Skeletal muscle satellite cell (primary cell): ENCODE measurements around the gene KPNA3.

Experiments
- H3K27me3 ChIP-seq: 2 replicates; pipeline ENCODE4 v1.7.0; 2013; ENCODE audit warnings: low read length; ENCODE audit not compliant: control insufficient read depth, insufficient read depth
- H3K36me3 ChIP-seq: 2 replicates; pipeline ENCODE4 v1.7.0; 2013; ENCODE audit warnings: mild to moderate bottlenecking, control low read depth, low read length; ENCODE audit not compliant: insufficient read depth
- H3K4me1 ChIP-seq: 2 replicates; pipeline ENCODE4 v1.7.0; 2013; ENCODE audit warnings: low read length; ENCODE audit not compliant: control insufficient read depth, insufficient read depth
- H3K4me2 ChIP-seq: 2 replicates; pipeline ENCODE4 v1.7.0; 2013; ENCODE audit warnings: mild to moderate bottlenecking, low read length
- H3K4me3 ChIP-seq: 2 replicates; pipeline ENCODE4 v1.7.0; 2013; ENCODE audit warnings: low read length
- H3K9ac ChIP-seq: 2 replicates; pipeline ENCODE4 v1.7.0; 2013; ENCODE audit warnings: mild to moderate bottlenecking, low read depth, low read length, moderate library complexity
- H3K9me3 ChIP-seq: replicated peaks from 2 replicates; pipeline ENCODE4 v1.7.0; 2013; ENCODE audit warnings: mild to moderate bottlenecking, control low read depth, low read length

The KPNA3 gene

GRCh38 chr13:49667773-49668172 is 124.7 kb downstream of the KPNA3 start:
- peaks cover 19% of the 10 kb centered on the region for H3K36me3 ChIP-seq
- no peak overlapping the region for H3K9ac ChIP-seq

GRCh38 chr13:49664606-49665005 is 127.9 kb downstream of the KPNA3 start:
- Histone ChIP-seq H3K9ac (no peak overlapping the region), H3K27me3 (no peaks in the 10 kb centered on the region), H3K4me3 (no peak overlapping the region), H3K4me2 (no peak overlapping the region), H3K9me3 (no peaks in the 10 kb centered on the region), H3K4me1 (peaks cover 7% of the 10 kb centered on the region), H3K36me3 (peaks cover 34% of the 10 kb centered on the region)

More at GRCh38 chr13:49667773-49668172, 124.7 kb downstream of the KPNA3 start:
- H3K4me3 ChIP-seq = no peak overlapping the region
- peaks cover 10% of the 10 kb centered on the region for H3K4me1 ChIP-seq
- no peaks in the 10 kb centered on the region for H3K9me3 ChIP-seq
- no peak overlapping the region for H3K4me2 ChIP-seq
- no peaks in the 10 kb centered on the region for H3K27me3 ChIP-seq

- no peaks in the 10 kb centered on the region for H3K27me3 ChIP-seq
- no peak overlapping the region for H3K4me2 ChIP-seq
- H3K4me1 ChIP-seq = peaks cover 4% of the 10 kb centered on the region
- no peak overlapping the region for H3K9ac ChIP-seq
- H3K9me3 ChIP-seq = no peaks in the 10 kb centered on the region
- H3K4me3 ChIP-seq = no peak overlapping the region
- peaks cover 18% of the 10 kb centered on the region for H3K36me3 ChIP-seq
These were observed 135.2 kb downstream of the KPNA3 start for GRCh38 chr13:49657241-49657641.

GRCh38 chr13:49655906-49656305 is 136.6 kb downstream of the KPNA3 start:
- peaks cover 4% of the 10 kb centered on the region for H3K4me1 ChIP-seq
- peaks cover 9% of the 10 kb centered on the region for H3K36me3 ChIP-seq
- no peaks in the 10 kb centered on the region for H3K27me3 ChIP-seq
- H3K9me3 ChIP-seq = no peaks in the 10 kb centered on the region
- no peak overlapping the region for H3K9ac ChIP-seq
- no peak overlapping the region for H3K4me3 ChIP-seq
- H3K4me2 ChIP-seq = no peak overlapping the region

- Histone ChIP-seq H3K4me3 (no peak overlapping the region), H3K9ac (no peak overlapping the region), H3K36me3 (peaks cover 3% of the 10 kb centered on the region), H3K4me2 (no peak overlapping the region), H3K4me1 (peaks cover 8% of the 10 kb centered on the region), H3K9me3 (no peaks in the 10 kb centered on the region), H3K27me3 (no peaks in the 10 kb centered on the region)
These were observed 138.5 kb downstream of the KPNA3 start for GRCh38 chr13:49654011-49654410.

GRCh38 chr13:49653478-49653877 is 139.0 kb downstream of the KPNA3 start:
- Histone ChIP-seq H3K4me2 (no peak overlapping the region), H3K4me1 (peaks cover 8% of the 10 kb centered on the region)

GRCh38 chr13:49652355-49653305 is 139.9 kb downstream of the KPNA3 start:
- H3K4me2 ChIP-seq = no peak overlapping the region
- peaks cover under 1% of the 10 kb centered on the region for H3K36me3 ChIP-seq
- H3K9me3 ChIP-seq = no peaks in the 10 kb centered on the region
- no peak overlapping the region for H3K9ac ChIP-seq
- H3K4me3 ChIP-seq = no peak overlapping the region
- peaks cover 8% of the 10 kb centered on the region for H3K4me1 ChIP-seq
- no peaks in the 10 kb centered on the region for H3K27me3 ChIP-seq

More at GRCh38 chr13:49653478-49653877, 139.0 kb downstream of the KPNA3 start:
- no peaks in the 10 kb centered on the region for H3K27me3 ChIP-seq
- H3K36me3 ChIP-seq = peaks cover 3% of the 10 kb centered on the region
- H3K4me3 ChIP-seq = no peak overlapping the region
- no peaks in the 10 kb centered on the region for H3K9me3 ChIP-seq
- no peak overlapping the region for H3K9ac ChIP-seq

GRCh38 chr13:49651570-49652354 is 140.7 kb downstream of the KPNA3 start:
- Histone ChIP-seq H3K4me1 (peaks cover 8% of the 10 kb centered on the region), H3K9ac (no peak overlapping the region), H3K9me3 (no peaks in the 10 kb centered on the region), H3K4me2 (no peak overlapping the region), H3K36me3 (no peaks in the 10 kb centered on the region), H3K27me3 (no peaks in the 10 kb centered on the region), H3K4me3 (no peak overlapping the region)

- Histone ChIP-seq H3K36me3 (no peaks in the 10 kb centered on the region), H3K4me2 (no peak overlapping the region), H3K4me3 (no peak overlapping the region), H3K9me3 (no peaks in the 10 kb centered on the region), H3K4me1 (peaks cover 3% of the 10 kb centered on the region), H3K27me3 (no peaks in the 10 kb centered on the region), H3K9ac (no peak overlapping the region)
These were observed 142.5 kb downstream of the KPNA3 start for GRCh38 chr13:49649963-49650312.
